Skeletal muscle tissue (tissue), 4 donors: ENCODE data around the gene CABLES1. TPM values are rescaled to one million over a fixed set of nuclear protein-coding genes. Genes with fewer than 3 reads are reported as not detected.

Experiments used
- H3K27ac ChIP-seq: one replicate; pipeline ENCODE4 v1.7.0; 2013; ENCODE audit warnings: mild to moderate bottlenecking, low read depth, low read length, inconsistent platforms
- H3K27me3 ChIP-seq, 3 donors: one replicate each; pipeline ENCODE4 v1.7.0; 2013; ENCODE audit warnings: low read length in 3 of 3; ENCODE audit not compliant: control insufficient read depth in 3 of 3, insufficient read depth in 3 of 3
- H3K36me3 ChIP-seq, 3 donors: one replicate each; pipeline ENCODE4 v1.7.0; 2013; ENCODE audit warnings: low read length in 3 of 3; ENCODE audit not compliant: control insufficient read depth in 3 of 3, insufficient read depth in 3 of 3
- H3K4me1 ChIP-seq, 3 donors: one replicate each; pipeline ENCODE4 v1.7.0; 2013; ENCODE audit warnings: low read length in 3 of 3, mild to moderate bottlenecking in 3 of 3; ENCODE audit not compliant: control insufficient read depth in 3 of 3, insufficient read depth in 3 of 3
- H3K4me3 ChIP-seq, 3 donors: one replicate each; pipeline ENCODE4 v1.7.0; 2013; ENCODE audit warnings: low read length in 3 of 3
- H3K9ac ChIP-seq, 3 donors: one replicate each; pipeline ENCODE4 v1.7.0; 2013; ENCODE audit warnings: low read length in 3 of 3, mild to moderate bottlenecking in 3 of 3, moderate library complexity in 2 of 3, low read depth in 1 of 3
- H3K9me3 ChIP-seq, 3 donors: one replicate each; pipeline ENCODE4 v1.7.0; 2013; ENCODE audit warnings: low read length in 3 of 3; ENCODE audit not compliant: control insufficient read depth in 3 of 3
- total RNA-seq: library from RNA; depleted of rRNA; stranded (reverse); fragments of >200 nt; gene quantifications from one replicate; pipeline ENCODE4 v1.2.3, GENCODE V29; 2014
- donor health status: Osteomylitis.

The CABLES1 gene
- total RNA-seq, 1 donor from 2014 or later: 4.7 TPM

GRCh38 chr18:23129355-23130002 lies 5.8 kb upstream of the CABLES1 start:
- Histone ChIP-seq H3K4me3 (no peak overlapping the region), H3K27ac (no peak overlapping the region), H3K9ac (no peak overlapping the region), H3K27me3 (peaks cover under 1 to 6% (median under 1%) of the 10 kb centered on the region in 3 donors), H3K9me3 (no peaks in the 10 kb centered on the region), H3K4me1 (peaks cover 0 to 1% (median under 1%) of the 10 kb centered on the region in 3 donors), H3K36me3 (no peaks in the 10 kb centered on the region)

DNA sequence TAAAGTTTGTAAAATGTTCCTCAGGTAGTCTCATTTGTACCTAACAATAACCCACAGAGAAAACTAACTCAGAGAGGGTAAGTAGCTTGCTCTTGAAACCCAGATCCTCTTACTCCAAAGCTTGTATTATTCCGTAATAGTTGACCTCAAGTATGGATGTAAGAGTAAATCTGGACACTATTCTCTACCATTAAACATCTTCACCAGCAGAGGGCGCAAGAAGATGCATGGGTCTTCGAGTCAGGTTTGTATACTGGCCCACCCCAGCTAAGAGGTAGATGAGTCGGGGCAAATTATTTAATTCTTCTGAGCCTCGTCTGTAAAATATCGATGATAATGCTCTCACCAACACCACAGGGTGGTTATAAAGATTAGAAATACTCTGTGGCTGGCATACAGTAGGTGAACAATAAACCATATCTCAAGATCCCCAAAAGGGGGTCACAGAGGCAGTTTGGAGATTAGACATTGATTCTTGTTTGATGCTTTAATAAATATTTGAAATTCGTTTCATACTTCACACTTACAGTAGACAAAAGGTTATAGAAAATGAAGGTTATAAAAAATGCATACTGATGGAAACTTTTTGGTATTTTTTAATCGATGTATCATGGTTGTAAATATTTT lies 3.5 kb upstream of the CABLES1 start:
- H3K4me1 ChIP-seq: peaks cover 0 to 13% (median 12%) of the 10 kb centered on the region in 3 donors
- peaks cover 13 to 17% (median 13%) of the 10 kb centered on the region in 3 donors for H3K27me3 ChIP-seq
- H3K9ac ChIP-seq: no peak overlapping the region

DNA sequence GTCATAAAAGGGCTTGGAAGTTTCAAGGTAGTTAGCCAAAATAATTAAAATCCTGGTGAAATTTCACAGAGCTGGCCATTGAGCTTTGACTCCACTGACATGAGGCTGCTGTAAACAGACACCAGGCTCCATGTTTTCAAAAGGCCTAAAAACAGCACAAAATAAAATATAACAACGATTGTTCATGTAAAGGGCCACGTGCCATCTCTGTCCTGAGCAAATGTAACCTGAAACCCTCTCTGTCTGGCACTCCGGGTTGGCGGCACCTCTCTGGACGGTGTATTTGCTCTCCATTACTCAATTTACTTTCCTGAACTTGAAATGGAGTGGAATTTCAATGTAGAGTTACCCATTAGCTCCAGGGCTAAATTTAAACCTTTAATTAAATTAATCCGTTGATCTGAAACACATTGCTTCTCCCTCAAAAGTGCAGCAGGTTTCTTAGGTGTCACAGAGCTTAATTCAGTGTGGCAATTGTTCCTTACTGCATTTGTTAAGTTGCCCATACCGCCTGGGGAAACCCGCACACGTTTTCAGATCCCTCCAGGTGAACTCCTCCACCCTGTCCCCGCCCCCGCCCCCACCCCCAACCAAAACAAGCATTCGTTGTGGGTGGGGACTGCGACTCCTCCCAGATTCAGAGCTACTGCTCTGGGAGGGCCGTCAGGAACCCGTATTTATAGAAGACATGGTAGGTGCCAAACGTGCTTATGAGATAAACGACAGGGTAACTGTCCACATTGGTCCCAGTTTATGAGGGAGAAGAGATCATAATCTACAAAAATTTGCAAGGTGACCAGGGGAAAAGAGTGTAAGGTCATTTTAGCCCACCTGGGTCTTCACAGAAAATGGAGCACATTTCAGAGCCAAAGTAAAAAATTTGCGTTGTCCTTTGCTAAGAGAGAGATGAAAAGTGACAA lies 1.2 kb upstream of the CABLES1 start:
- no peak overlapping the region for H3K27ac ChIP-seq
- peak overlapping the region in 1 of 3 donors; percentile 76 for H3K9ac ChIP-seq
- no peaks in the 10 kb centered on the region for H3K9me3 ChIP-seq

More for the DNA sequence above, 3.5 kb upstream of the CABLES1 start:
- Histone ChIP-seq H3K4me3 (no peak overlapping the region), H3K27ac (no peak overlapping the region), H3K36me3 (no peaks in the 10 kb centered on the region), H3K9me3 (no peaks in the 10 kb centered on the region)

GRCh38 chr18:23135550-23136325 lies 453 bp downstream of the CABLES1 start:
- Histone ChIP-seq H3K27me3 (peaks cover 13 to 33% (median 30%) of the 10 kb centered on the region in 3 donors), H3K9ac (peak overlapping the region in 1 of 3 donors; percentile 76), H3K4me1 (peaks cover 8 to 21% (median 15%) of the 10 kb centered on the region in 3 donors), H3K36me3 (no peaks in the 10 kb centered on the region), H3K27ac (no peak overlapping the region), H3K9me3 (no peaks in the 10 kb centered on the region), H3K4me3 (peak overlapping the region; percentile 64 to 71 (median 67))

More for the DNA sequence above, 1.2 kb upstream of the CABLES1 start:
- no peaks in the 10 kb centered on the region for H3K36me3 ChIP-seq
- H3K4me3 ChIP-seq: peak overlapping the region in 2 of 3 donors; percentile 64 to 67
- H3K27me3 ChIP-seq: peaks cover 13 to 33% (median 30%) of the 10 kb centered on the region in 3 donors
- H3K4me1 ChIP-seq: peaks cover 7 to 21% (median 15%) of the 10 kb centered on the region in 3 donors

DNA sequence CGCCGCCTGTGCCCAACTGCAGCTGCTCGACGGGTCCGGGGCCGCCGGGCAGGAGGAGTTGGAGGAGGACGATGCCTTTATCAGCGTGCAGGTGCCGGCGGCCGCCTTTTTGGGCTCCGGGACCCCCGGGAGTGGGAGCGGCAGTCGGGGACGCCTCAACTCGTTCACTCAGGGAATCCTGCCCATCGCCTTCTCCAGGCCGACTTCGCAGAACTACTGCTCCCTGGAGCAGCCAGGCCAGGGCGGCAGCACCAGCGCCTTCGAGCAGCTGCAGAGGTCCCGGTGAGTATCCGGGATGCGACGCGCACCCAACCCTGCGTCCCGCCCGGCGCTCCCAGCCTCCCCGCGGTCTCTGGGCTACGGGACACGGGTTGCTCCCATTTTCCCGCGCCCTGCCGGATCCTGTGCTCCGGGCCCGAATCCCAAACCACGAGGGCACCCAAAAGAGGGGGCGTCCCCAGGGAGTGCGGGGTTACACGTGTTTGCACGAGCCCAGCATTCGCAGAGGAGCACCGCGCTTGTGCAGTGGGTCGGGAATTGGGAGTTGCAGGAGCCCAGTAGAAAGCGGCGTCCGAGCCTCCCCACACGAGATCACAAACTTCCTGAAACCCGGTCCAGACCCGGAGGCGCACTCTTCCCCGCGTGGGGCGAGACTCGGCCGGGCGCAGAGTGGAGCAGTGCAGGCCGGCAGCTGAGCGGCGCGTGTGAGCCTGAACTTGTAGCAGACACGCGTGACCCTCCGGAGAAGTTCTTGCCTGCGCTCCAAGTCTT lies 1.2 kb downstream of the CABLES1 start:
- Histone ChIP-seq H3K9ac (peak overlapping the region in 2 of 3 donors; percentile 50 to 76), H3K27me3 (peaks cover 13 to 33% (median 30%) of the 10 kb centered on the region in 3 donors), H3K4me1 (peaks cover 11 to 26% (median 15%) of the 10 kb centered on the region in 3 donors), H3K9me3 (no peaks in the 10 kb centered on the region), H3K36me3 (no peaks in the 10 kb centered on the region), H3K4me3 (peak overlapping the region; percentile 48 to 58 (median 56)), H3K27ac (no peak overlapping the region)

- Histone ChIP-seq H3K4me1 (peaks cover 14 to 32% (median 19%) of the 10 kb centered on the region in 3 donors), H3K9ac (peak overlapping the region in 2 of 3 donors; percentile 50 to 76), H3K27ac (no peak overlapping the region), H3K27me3 (peaks cover 16 to 33% (median 30%) of the 10 kb centered on the region in 3 donors), H3K36me3 (no peaks in the 10 kb centered on the region), H3K9me3 (no peaks in the 10 kb centered on the region), H3K4me3 (peak overlapping the region; percentile 48 to 58 (median 56))
These were observed 1.9 kb downstream of the CABLES1 start for GRCh38 chr18:23137097-23137635.

DNA sequence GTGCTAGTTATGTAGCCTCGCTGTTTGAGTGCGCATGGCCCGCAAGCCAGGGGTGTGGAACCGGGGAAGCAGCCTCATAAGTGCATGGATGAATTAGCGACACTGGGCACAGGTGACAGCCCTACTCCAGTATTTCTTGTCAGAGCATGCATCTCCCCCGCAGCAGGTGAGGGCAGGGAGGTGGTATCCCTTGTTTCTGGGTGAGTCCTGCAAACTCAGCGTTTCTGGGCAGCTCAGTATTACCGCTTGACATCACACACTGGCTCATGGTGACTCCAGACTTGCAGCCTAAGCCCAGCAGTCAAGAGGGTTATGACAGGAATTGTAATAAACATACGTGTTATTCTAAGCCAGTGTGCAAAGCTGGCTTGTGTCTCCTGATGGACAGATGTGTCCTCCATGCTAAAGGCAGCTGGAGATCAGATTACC lies 2.5 kb downstream of the CABLES1 start:
- H3K36me3 ChIP-seq: no peaks in the 10 kb centered on the region
- no peaks in the 10 kb centered on the region for H3K9me3 ChIP-seq
- H3K27ac ChIP-seq: no peak overlapping the region
- no peak overlapping the region for H3K9ac ChIP-seq
- peaks cover 14 to 32% (median 19%) of the 10 kb centered on the region in 3 donors for H3K4me1 ChIP-seq
- H3K4me3 ChIP-seq: peak overlapping the region; percentile 13 to 48 (median 17)
- H3K27me3 ChIP-seq: peaks cover 16 to 33% (median 30%) of the 10 kb centered on the region in 3 donors

DNA sequence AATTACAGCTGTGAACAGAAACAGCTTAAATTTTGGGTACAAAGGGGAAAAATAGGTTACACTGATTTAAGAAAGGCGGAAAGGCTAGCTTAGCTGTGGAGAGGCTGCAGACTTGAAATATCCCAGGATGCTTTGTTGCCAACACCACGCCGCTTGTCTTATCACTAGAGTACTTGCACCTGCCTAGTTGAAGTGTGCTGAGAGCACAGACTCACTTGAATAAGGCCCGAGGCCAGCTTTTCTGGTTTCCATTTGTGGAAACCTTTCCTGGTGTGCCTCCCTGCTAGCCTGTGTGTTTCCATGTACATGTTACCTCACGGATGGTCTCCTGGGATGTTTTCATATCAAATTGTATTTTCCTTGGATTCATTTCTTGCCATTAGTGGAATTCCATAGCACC lies 3.2 kb downstream of the CABLES1 start:
- no peaks in the 10 kb centered on the region for H3K9me3 ChIP-seq
- H3K4me1 ChIP-seq: peaks cover 15 to 34% (median 19%) of the 10 kb centered on the region in 3 donors
- peaks cover 16 to 33% (median 30%) of the 10 kb centered on the region in 3 donors for H3K27me3 ChIP-seq
- H3K36me3 ChIP-seq: no peaks in the 10 kb centered on the region
- no peak overlapping the region for H3K4me3 ChIP-seq
- H3K9ac ChIP-seq: no peak overlapping the region
- H3K27ac ChIP-seq: no peak overlapping the region
